ENCODE results near the gene LINS1. TPM values are rescaled to one million over a fixed set of nuclear protein-coding genes. Genes with fewer than 3 reads are reported as not detected.

LINS1 gene
- total and polyA plus RNA-seq, 2 of the 8 experiments (the other 6 are each of a cell fraction or from before 2014, with no cell fraction given): 4.2 to 8.1 TPM

- no peak for TF ChIP-seq SIRT6 (IDR thresholded peaks at IDR 0.05; ENCODE audit: low read length)
These were observed 30.3 kb downstream of the LINS1 start (continued) for GRCh38 chr15:100571592-100572167.

Measured in H1 (cell line).